Neural cell (in vitro differentiated cells): ENCODE measurements around the gene DAAM2. TPM values are rescaled to one million over a fixed set of nuclear protein-coding genes. Genes with fewer than 3 reads are reported as not detected.

ENCODE experiments used
- H2AFZ ChIP-seq: fragments of 200-600, 300-800 bp; sonication (generic), shearing (Covaris generic); 2 replicates; pipeline ENCODE4 v1.6.0; 2014; ENCODE audit warnings: low read depth, mild to moderate bottlenecking, antibody characterized with exemption, low read length, moderate library complexity
- H3F3A ChIP-seq: fragments of 200-600 bp; shearing (Covaris generic); 2 replicates; pipeline ENCODE4 v1.6.1; 2016; ENCODE audit warnings: mild to moderate bottlenecking, moderate library complexity, mixed read lengths, antibody characterized with exemption, low read length; ENCODE audit not compliant: insufficient read depth, poor library complexity, severe bottlenecking
- H3K27ac ChIP-seq: fragments of 200-600, 300-800 bp; sonication (generic), shearing (Covaris generic); 2 replicates; pipeline ENCODE4 v1.5.1; 2014; ENCODE audit warnings: mild to moderate bottlenecking, low read length, moderate library complexity
- H3K27me3 ChIP-seq: fragments of 300-800, 200-600 bp; sonication (generic), shearing (Covaris generic); 2 replicates; pipeline ENCODE4 v1.6.0; 2014; ENCODE audit warnings: mild to moderate bottlenecking, low read depth, low read length, moderate library complexity; ENCODE audit not compliant: insufficient read depth
- H3K36me3 ChIP-seq: fragments of 300-800, 200-600 bp; sonication (generic), shearing (Covaris generic); 2 replicates; pipeline ENCODE4 v1.5.1; 2014; ENCODE audit warnings: mild to moderate bottlenecking, antibody characterized with exemption, low read length, moderate library complexity; ENCODE audit not compliant: insufficient read depth
- H3K4me2 ChIP-seq: fragments of 300-800, 200-600 bp; sonication (generic), shearing (Covaris generic); 2 replicates; pipeline ENCODE4 v1.6.0; 2014; ENCODE audit warnings: mild to moderate bottlenecking, low read length
- H3K4me3 ChIP-seq: fragments of 300-800, 200-600 bp; sonication (generic), shearing (Covaris generic); 2 replicates; pipeline ENCODE4 v1.5.1; 2014; ENCODE audit warnings: mild to moderate bottlenecking, low read length, moderate library complexity
- H3K79me2 ChIP-seq: fragments of 200-600 bp; shearing (Covaris generic); replicated peaks from 2 replicates; pipeline ENCODE4 v1.6.0; 2014; ENCODE audit warnings: mild to moderate bottlenecking, low read length, moderate library complexity; ENCODE audit not compliant: insufficient read depth
- H3K9ac ChIP-seq: fragments of 300-800, 200-600 bp; sonication (generic), shearing (Covaris generic); 2 replicates; pipeline ENCODE4 v1.6.1; 2016; ENCODE audit warnings: mild to moderate bottlenecking, low read length, mixed read lengths
- H3K9me2 ChIP-seq: fragments of 200-600 bp; shearing (Covaris generic); 2 replicates; pipeline ENCODE4 v1.6.1; 2016; ENCODE audit warnings: mild to moderate bottlenecking, low read length, mixed read lengths; ENCODE audit not compliant: insufficient read depth
- H3K9me3 ChIP-seq: fragments of 200-600, 300-800 bp; sonication (generic), shearing (Covaris generic); 2 replicates; pipeline ENCODE4 v1.6.1; 2016; ENCODE audit warnings: mild to moderate bottlenecking, mixed run types, low read length, moderate library complexity, mixed read lengths
- H4K20me1 ChIP-seq: fragments of 200-600 bp; shearing (Covaris generic); 2 replicates; pipeline ENCODE4 v1.6.1; 2016; ENCODE audit warnings: mild to moderate bottlenecking, mixed run types; ENCODE audit not compliant: insufficient read depth
- CTCF ChIP-seq: fragments of 450-650 bp; IDR thresholded peaks from 2 replicates; pipeline ENCODE4 v1.5.1; 2014; ENCODE audit warnings: antibody characterized with exemption, mild to moderate bottlenecking, moderate library complexity; ENCODE audit not compliant: poor library complexity, severe bottlenecking
- EP300 ChIP-seq: fragments of 450-650 bp; conservative IDR thresholded peaks from 2 replicates; pipeline ENCODE4 v1.6.1; 2014; ENCODE audit warnings: antibody characterized with exemption, mild to moderate bottlenecking, moderate library complexity; ENCODE audit not compliant: poor library complexity, severe bottlenecking
- EZH2 ChIP-seq: fragments of 200-600, 300-800 bp; shearing (Covaris generic), sonication (generic); IDR thresholded peaks from 2 replicates; pipeline ENCODE4 v1.6.1; 2014; ENCODE audit warnings: antibody characterized with exemption, low read length, borderline replicate concordance, mild to moderate bottlenecking; ENCODE audit not compliant: insufficient read depth, poor library complexity, severe bottlenecking
- MXI1 ChIP-seq: fragments of 450-650 bp; conservative IDR thresholded peaks from 2 replicates; pipeline ENCODE4 v1.6.1; 2014; ENCODE audit warnings: antibody characterized with exemption, mild to moderate bottlenecking; ENCODE audit not compliant: poor library complexity, severe bottlenecking
- POLR2AphosphoS5 ChIP-seq: IDR thresholded peaks from 2 replicates; pipeline ENCODE4 v1.6.1; 2012
- RAD21 ChIP-seq: fragments of 450-650 bp; conservative IDR thresholded peaks from 2 replicates; pipeline ENCODE4 v1.6.1; 2014; ENCODE audit warnings: antibody characterized with exemption, mild to moderate bottlenecking, moderate library complexity
- REST ChIP-seq: IDR thresholded peaks from 2 replicates; pipeline ENCODE4 v1.6.1; 2012; ENCODE audit warnings: borderline replicate concordance
- SMC3 ChIP-seq: fragments of 450-650 bp; conservative IDR thresholded peaks from 2 replicates; pipeline ENCODE4 v1.6.1; 2014; ENCODE audit warnings: antibody characterized with exemption, mild to moderate bottlenecking, moderate library complexity; ENCODE audit not compliant: poor library complexity
- TAF1 ChIP-seq: IDR thresholded peaks from 2 replicates; pipeline ENCODE4 v1.6.1; 2012; ENCODE audit warnings: low read depth
- polyA plus RNA-seq: library from polyadenylated mRNA; depleted of rRNA; stranded (reverse); fragments of >200 nt; gene quantifications from 2 replicates; pipeline ENCODE4 v1.2.3, GENCODE V29; 2014

The DAAM2 gene
- polyA plus RNA-seq, 1 donor from 2014 or later, result 1.2 TPM

GRCh38 chr6:39811835-39812345, 19.7 kb downstream of the DAAM2 start:
- H3K36me3 ChIP-seq, result no peaks in the 10 kb centered on the region
- no peak overlapping the region for H3K9ac ChIP-seq
- no peaks in the 10 kb centered on the region for H3K79me2 ChIP-seq
- H3K27me3 ChIP-seq, result no peaks in the 10 kb centered on the region
- no peak overlapping the region for H3K4me2 ChIP-seq
- no peaks in the 10 kb centered on the region for H3K9me2 ChIP-seq
- H4K20me1 ChIP-seq, result no peaks in the 10 kb centered on the region
- no peaks in the 10 kb centered on the region for H3F3A ChIP-seq
- no peaks in the 10 kb centered on the region for H3K9me3 ChIP-seq
- TF ChIP-seq SMC3 (no peak), CTCF (no peak), EZH2 (no peak), RAD21 (no peak), REST (no peak), TAF1 (no peak), EP300 (no peak), MXI1 (no peak), POLR2AphosphoS5 (no peak)
- H3K27ac ChIP-seq, result no peak overlapping the region
- H2AFZ ChIP-seq, result no peak overlapping the region
- no peak overlapping the region for H3K4me3 ChIP-seq

GRCh38 chr6:39812496-39812852, 20.3 kb downstream of the DAAM2 start:
- Histone ChIP-seq H3F3A (no peaks in the 10 kb centered on the region), H3K27me3 (no peaks in the 10 kb centered on the region), H3K4me2 (no peak overlapping the region), H3K4me3 (no peak overlapping the region), H4K20me1 (no peaks in the 10 kb centered on the region), H2AFZ (no peak overlapping the region), H3K9ac (no peak overlapping the region), H3K27ac (no peak overlapping the region), H3K9me2 (no peaks in the 10 kb centered on the region), H3K79me2 (no peaks in the 10 kb centered on the region), H3K9me3 (no peaks in the 10 kb centered on the region), H3K36me3 (no peaks in the 10 kb centered on the region)
- TF ChIP-seq POLR2AphosphoS5 (no peak), MXI1 (no peak), REST (no peak), EP300 (no peak), RAD21 (no peak), TAF1 (no peak), EZH2 (no peak), SMC3 (no peak)
